ENCODE results near the gene GSTA3.

GRCh38 chr6:52887910-52888524 is 21.5 kb downstream of the GSTA3 start:
- no peak for TF ChIP-seq POLR2AphosphoS5 (IDR thresholded peaks at IDR 0.05; ENCODE audit: low read depth, low read length)
- no peak for TF ChIP-seq TAF1 (IDR thresholded peaks at IDR 0.05; ENCODE audit: borderline replicate concordance, low read depth, low read length)
- no peak for TF ChIP-seq POLR2A (IDR thresholded peaks at IDR 0.05; ENCODE audit: low read depth, low read length)

All from GM12892 (cell line).